GM12864 (cell line): Measurements from ENCODE around the gene SMURF1.

Experiments used
- DNase-seq: peaks from one replicate; pipeline ENCODE4 v3.0.0-alpha.2; 2011; ENCODE audit warnings: low read depth
- H3K4me3 ChIP-seq: 2 replicates; pipeline ENCODE4 v1.5.1; 2011; ENCODE audit warnings: mild to moderate bottlenecking, low read depth, low read length, control low read depth
- CTCF ChIP-seq: IDR thresholded peaks from 2 replicates; pipeline ENCODE4 v1.5.1; 2011; ENCODE audit warnings: low read depth, mild to moderate bottlenecking, moderate library complexity, low read length, control low read depth, inconsistent platforms; ENCODE audit errors: missing control alignments

The SMURF1 gene

DNA sequence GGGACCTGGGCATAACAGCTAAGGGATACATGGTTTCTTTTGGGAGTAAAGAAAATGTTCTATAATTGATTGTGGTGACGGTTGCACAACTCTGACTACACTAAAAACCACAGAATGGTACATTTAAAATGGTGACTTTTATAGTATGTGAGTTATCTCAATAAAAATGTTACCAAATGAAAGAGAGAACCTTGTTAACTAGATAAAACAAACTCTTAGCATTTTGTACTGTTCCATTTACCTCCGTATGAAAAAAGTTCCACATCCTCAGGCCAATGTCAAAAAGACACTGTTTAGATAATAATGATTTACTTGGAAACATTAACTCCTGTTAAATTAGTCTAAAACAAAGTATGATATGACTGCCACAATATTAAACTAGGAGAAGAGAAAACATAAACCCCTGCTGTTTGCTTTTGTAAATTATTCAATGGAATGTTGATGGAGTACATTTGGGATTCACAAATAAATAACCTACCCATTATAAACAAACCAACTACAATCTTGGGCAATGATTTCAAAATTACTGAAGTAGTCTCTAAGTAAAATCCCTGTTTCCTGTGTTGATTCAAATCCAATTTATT lies 60.7 kb downstream of the SMURF1 start:
- H3K4me3 ChIP-seq, result no peak overlapping the region
- no peak for DNase-seq
- TF ChIP-seq CTCF, result no peak

- TF ChIP-seq CTCF, result no peak
- H3K4me3 ChIP-seq, result no peak overlapping the region
- DNase-seq, result no peak
These were observed 63.2 kb downstream of the SMURF1 start for GRCh38 chr7:99080679-99081078.

- no peak for DNase-seq
- no peak for TF ChIP-seq CTCF
- H3K4me3 ChIP-seq, result no peak overlapping the region; the same call in 1 of the 2 replicates
These were observed 64.8 kb downstream of the SMURF1 start for GRCh38 chr7:99079104-99079503.

GRCh38 chr7:99078416-99078815 lies 65.5 kb downstream of the SMURF1 start:
- TF ChIP-seq CTCF, result no peak
- DNase-seq, result no peak

DNA sequence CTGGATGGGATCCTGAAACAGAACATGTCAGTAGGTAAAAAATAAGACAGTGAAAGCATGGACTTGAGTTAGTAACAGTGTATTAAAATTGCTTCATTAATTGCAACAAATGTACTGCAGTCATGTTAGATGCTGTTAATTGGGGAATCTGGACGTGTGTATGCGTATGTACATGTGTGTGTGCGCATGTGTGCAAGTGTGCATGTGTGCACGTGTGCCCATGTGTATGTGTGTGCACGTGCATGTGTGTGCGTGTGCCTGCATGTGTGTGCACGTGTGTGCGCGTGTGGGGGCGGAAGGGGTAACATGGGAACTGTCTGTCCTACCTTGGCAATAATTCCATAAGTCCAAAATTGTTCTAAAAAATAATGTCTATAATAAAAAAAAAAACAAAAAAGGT lies 67.3 kb downstream of the SMURF1 start:
- TF ChIP-seq CTCF, result no peak
- no peak for DNase-seq
- H3K4me3 ChIP-seq, result no peak overlapping the region

More at GRCh38 chr7:99078416-99078815, 65.5 kb downstream of the SMURF1 start:
- H3K4me3 ChIP-seq, result no peak overlapping the region

GRCh38 chr7:99073839-99074446 lies 70.0 kb downstream of the SMURF1 start:
- no peak for TF ChIP-seq CTCF
- H3K4me3 ChIP-seq, result no peak overlapping the region
- DNase-seq, result no peak

DNA sequence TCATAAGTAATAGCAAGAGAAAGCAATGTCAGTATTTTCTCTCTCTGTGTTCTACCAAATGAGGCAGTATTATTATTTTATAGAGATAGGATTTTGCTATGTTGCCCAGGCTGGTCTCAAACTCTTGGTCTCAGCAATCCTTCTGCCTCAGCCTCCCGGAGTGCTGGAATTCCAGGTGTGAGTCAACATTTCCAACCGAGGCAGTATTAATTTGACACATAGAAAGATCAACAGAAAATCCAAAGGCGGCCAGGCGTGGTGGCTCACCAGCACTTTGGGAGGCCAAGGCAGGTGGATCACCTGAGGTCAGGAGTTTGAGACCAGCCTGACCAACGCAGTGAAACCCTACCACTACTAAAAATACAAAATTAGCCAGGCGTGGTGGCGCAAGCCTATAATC lies 71.8 kb downstream of the SMURF1 start:
- TF ChIP-seq CTCF, result no peak
- H3K4me3 ChIP-seq, result no peak overlapping the region
- DNase-seq, result no peak
